CD14-positive monocyte (primary cell): ENCODE results near the gene PCDHGA7. TPM values are rescaled to one million over a fixed set of nuclear protein-coding genes. Genes with fewer than 3 reads are reported as not detected.
"Not testable (repeated sequence)": the region's sequence is repeated elsewhere in the genome, so short reads cannot be mapped to it uniquely, and the experiment has no call there.

ENCODE experiments used
- DNase-seq, 3 donors: peaks; one replicate each; pipeline ENCODE4 v3.0.0-alpha.2; 2011 to 2022
- H2AFZ ChIP-seq: 2 replicates; pipeline ENCODE4 v1.6.0; 2012; ENCODE audit warnings: mild to moderate bottlenecking, low read depth, low read length, inconsistent platforms; ENCODE audit not compliant: insufficient read depth, poor library complexity, severe bottlenecking
- H3K27ac ChIP-seq, 2 donors: 1 replicate in 1 of 2; 2 replicates in 1 of 2; pipeline ENCODE4 v1.5.1; 2012 to 2013; ENCODE audit warnings: low read length in 2 of 2, control low read depth in 1 of 2, inconsistent platforms in 1 of 2, low read depth in 1 of 2, mild to moderate bottlenecking in 1 of 2
- H3K27me3 ChIP-seq, 2 donors: one replicate each; pipeline versions ENCODE4 v1.6.0 to v1.6.1; 2011 to 2013; ENCODE audit warnings: low read length in 2 of 2; ENCODE audit not compliant: control insufficient read depth in 2 of 2, insufficient read depth in 2 of 2
- H3K36me3 ChIP-seq, 2 donors: replicated peaks in 1 of 2; 1 replicate in 1 of 2; 2 replicates in 1 of 2; pipeline versions ENCODE4 v1.5.1 to v1.6.1; 2012 to 2013; ENCODE audit warnings: low read length in 2 of 2, control low read depth in 1 of 2, inconsistent platforms in 1 of 2, mild to moderate bottlenecking in 1 of 2; ENCODE audit not compliant: insufficient read depth in 2 of 2, control insufficient read depth in 1 of 2
- H3K4me1 ChIP-seq, 2 donors: 1 replicate in 1 of 2; 2 replicates in 1 of 2; pipeline versions ENCODE4 v1.5.1 to v1.6.1; 2012 to 2013; ENCODE audit warnings: low read length in 2 of 2, control low read depth in 1 of 2, inconsistent platforms in 1 of 2, mild to moderate bottlenecking in 1 of 2, moderate library complexity in 1 of 2; ENCODE audit not compliant: insufficient read depth in 2 of 2, control insufficient read depth in 1 of 2
- H3K4me2 ChIP-seq: replicated peaks from 2 replicates; pipeline ENCODE3; 2012; ENCODE audit warnings: low read length, moderate library complexity, mild to moderate bottlenecking; ENCODE audit not compliant: poor library complexity, severe bottlenecking; ENCODE audit errors: extremely low read depth
- H3K4me3 ChIP-seq, 3 experiments: fragments of 200-600 bp in 1 of 3; sonication (generic) in 1 of 3; replicated peaks in 1 of 3; 1 replicate in 2 of 3; 2 replicates in 1 of 3; pipeline ENCODE4 v1.5.1; 2011 to 2013; ENCODE audit warnings: low read length in 3 of 3, mild to moderate bottlenecking in 3 of 3, control low read depth in 2 of 3, low read depth in 2 of 3, inconsistent platforms in 1 of 3, moderate library complexity in 1 of 3
- H3K79me2 ChIP-seq: 2 replicates; pipeline ENCODE4 v1.6.0; 2012; ENCODE audit warnings: mild to moderate bottlenecking, control low read depth, inconsistent platforms, low read length, moderate library complexity; ENCODE audit not compliant: insufficient read depth
- H3K9ac ChIP-seq: 2 replicates; pipeline ENCODE4 v1.6.0; 2017; ENCODE audit warnings: low read length, mild to moderate bottlenecking; ENCODE audit not compliant: insufficient read depth, poor library complexity, severe bottlenecking
- H3K9me3 ChIP-seq, 2 donors: replicated peaks in 1 of 2; 1 replicate in 1 of 2; 2 replicates in 1 of 2; pipeline versions ENCODE4 v1.5.1 to v1.6.1; 2012 to 2013; ENCODE audit warnings: low read length in 2 of 2, control low read depth in 1 of 2; ENCODE audit not compliant: control insufficient read depth in 1 of 2, insufficient read depth in 1 of 2
- H4K20me1 ChIP-seq: 2 replicates; pipeline ENCODE4 v1.6.0; 2012; ENCODE audit warnings: mild to moderate bottlenecking, low read length, control low read depth, moderate library complexity; ENCODE audit not compliant: insufficient read depth
- H3K27ac Mint-ChIP-seq, 7 donors: one replicate each; pipeline ENCODE4 v1.8.0; 2020; ENCODE audit warnings: mild to moderate bottlenecking in 7 of 7, mixed read lengths in 7 of 7, moderate library complexity in 6 of 7, inconsistent platforms in 2 of 7
- H3K27me3 Mint-ChIP-seq, 3 donors: one replicate each; pipeline ENCODE4 v1.8.0; 2021 to 2022; ENCODE audit warnings: low read depth in 3 of 3, mild to moderate bottlenecking in 3 of 3, mixed read lengths in 3 of 3, moderate library complexity in 3 of 3, inconsistent platforms in 1 of 3
- H3K36me3 Mint-ChIP-seq, 2 donors: one replicate each; pipeline ENCODE4 v1.8.0; 2020; ENCODE audit warnings: mixed read lengths in 2 of 2, inconsistent platforms in 1 of 2, mild to moderate bottlenecking in 1 of 2
- H3K4me1 Mint-ChIP-seq: one replicate; pipeline ENCODE4 v1.8.0; 2020; ENCODE audit warnings: mild to moderate bottlenecking, mixed read lengths
- H3K4me3 Mint-ChIP-seq, 2 donors: one replicate each; pipeline ENCODE4 v1.8.0; 2020; ENCODE audit warnings: mild to moderate bottlenecking in 2 of 2, mixed read lengths in 2 of 2, moderate library complexity in 1 of 2
- H3K9me3 Mint-ChIP-seq, 7 donors: one replicate each; pipeline ENCODE4 v1.8.0; 2020 to 2022; ENCODE audit warnings: mixed read lengths in 7 of 7, mild to moderate bottlenecking in 6 of 7, moderate library complexity in 6 of 7, inconsistent platforms in 2 of 7
- CTCF ChIP-seq: fragments of 200-600 bp; IDR thresholded peaks from one replicate; pipeline ENCODE4 v1.8.0; 2022; ENCODE audit warnings: antibody characterized with exemption, mild to moderate bottlenecking
- WGBS: methylation state at CpG from one replicate; pipeline ENCODE4 v1.1.5; 2013; ENCODE audit warnings: missing lambda C conversion rate; ENCODE audit not compliant: insufficient coverage; 5-methylcytosine and 5-hydroxymethylcytosine counted together
- intact Hi-C, 2 donors: fragments of 100-400 bp; cut with micrococcal nuclease; formaldehyde crosslinking; loops; one replicate each; pipeline versions ENCODE4 v1.15.0 to v1.15.1; 2023
- polyA plus RNA-seq, 3 donors: library from polyadenylated mRNA; depleted of rRNA in 1 of 3; unstranded in 2 of 3; stranded (reverse) in 1 of 3; fragments of 300-500 nt in 2 of 3; fragments of >200 nt in 1 of 3; fragmentation: Illumina TruSeq in 2 of 3; gene quantifications; 1 replicate in 2 of 3; 2 replicates in 1 of 3; pipeline ENCODE4 v1.2.3, GENCODE V29; 2012 to 2021

Gene PCDHGA7
- polyA plus RNA-seq, 3 donors: not detected

- Histone ChIP-seq H3K9ac (no peak overlapping the region), H4K20me1 (no peaks in the 10 kb centered on the region), H3K36me3 (no peaks in the 10 kb centered on the region), H2AFZ (no peak overlapping the region), H3K27ac (no peak overlapping the region), H3K9me3 (peaks cover 30 to 56% of the 10 kb centered on the region in 2 donors), H3K4me3 (peak overlapping the region in 1 of 3 experiments; percentile 48), H3K79me2 (no peaks in the 10 kb centered on the region), H3K27me3 (peaks cover 36 to 80% of the 10 kb centered on the region in 2 donors), H3K4me1 (no peaks in the 10 kb centered on the region), H3K4me2 (no peak overlapping the region)
- H3K4me3 Mint-ChIP-seq: peak overlapping the region; percentile 64 to 65
- DNase-seq: no peak
- peaks cover 39 to 65% (median 56%) of the 10 kb centered on the region in 3 donors for H3K27me3 Mint-ChIP-seq
- TF ChIP-seq CTCF: no peak
- H3K27ac Mint-ChIP-seq: no peak overlapping the region
- H3K4me1 Mint-ChIP-seq: peaks cover 5% of the 10 kb centered on the region
- WGBS: 31% methylated on average over 10 of the region's 21 CpGs
- intact Hi-C loops: no loop called here
- peaks cover 0 to 6% of the 10 kb centered on the region in 2 donors for H3K36me3 Mint-ChIP-seq
- peaks cover 25 to 58% (median 50%) of the 10 kb centered on the region in 7 donors for H3K9me3 Mint-ChIP-seq
These were observed 803 bp downstream of the PCDHGA7 start for GRCh38 chr5:141383345-141383744.

GRCh38 chr5:141384471-141385267, 2.1 kb downstream of the PCDHGA7 start:
- no peak for DNase-seq
- intact Hi-C loops: no loop called here
- Mint-ChIP-seq H3K36me3 (peaks cover 3 to 9% of the 10 kb centered on the region in 2 donors), H3K27me3 (peaks cover 47 to 78% (median 70%) of the 10 kb centered on the region in 3 donors), H3K4me1 (peaks cover 6% of the 10 kb centered on the region), H3K27ac (peak overlapping the region in 1 of 7 donors; percentile 16), H3K9me3 (peaks cover 37 to 72% (median 63%) of the 10 kb centered on the region in 7 donors), H3K4me3 (peak overlapping the region; percentile 16 to 51)
- no peak for TF ChIP-seq CTCF
- Histone ChIP-seq H3K4me1 (no peaks in the 10 kb centered on the region), H4K20me1 (no peaks in the 10 kb centered on the region), H3K27ac (no peak overlapping the region), H3K36me3 (no peaks in the 10 kb centered on the region), H3K4me2 (no peak overlapping the region), H2AFZ (no peak overlapping the region), H3K9ac (no peak overlapping the region), H3K27me3 (peaks cover 44 to 91% of the 10 kb centered on the region in 2 donors), H3K79me2 (no peaks in the 10 kb centered on the region), H3K9me3 (peaks cover 44 to 70% of the 10 kb centered on the region in 2 donors), H3K4me3 (no peak overlapping the region)
- 49% methylated on average over 40 of the region's 43 CpGs for WGBS

- H2AFZ ChIP-seq, H3K9ac ChIP-seq, DNase-seq, H3K79me2 ChIP-seq, H4K20me1 ChIP-seq, H3K4me2 ChIP-seq, H3K4me1 Mint-ChIP-seq, H3K36me3 ChIP-seq, H3K4me1 ChIP-seq, H3K27ac Mint-ChIP-seq, intact Hi-C loops, H3K27ac ChIP-seq: not testable (repeated sequence)
- H3K4me3 ChIP-seq: peak within 1 kb of the TSS in 1 of 3 experiments; percentile 20
- Mint-ChIP-seq H3K27me3 (peaks cover 45 to 79% (median 77%) of the 10 kb centered on the region in 3 donors), H3K36me3 (peaks cover 7 to 13% of the 10 kb centered on the region in 2 donors), H3K4me3 (peak within 1 kb of the TSS; percentile 65 to 76), H3K9me3 (peaks cover 41 to 81% (median 64%) of the 10 kb centered on the region in 7 donors)
- H3K27me3 ChIP-seq: peaks cover 42 to 96% of the 10 kb centered on the region in 2 donors
- peaks cover 49 to 95% of the 10 kb centered on the region in 2 donors for H3K9me3 ChIP-seq
- 4% methylated on average over 9 of the region's 40 CpGs for WGBS
These were observed 5.2 kb downstream of the PCDHGA7 start, which contains the start of gene PCDHGB4 for GRCh38 chr5:141387557-141388311. Gene PCDHGB4, plus strand, starts transcription at chr5:141387698. Its CDS starts 187 bp downstream, at chr5:141387885.
